Activated CD4-positive, alpha-beta T cell treated with anti-CD3 and anti-CD28 coated beads for 4 hours (primary cell): ENCODE results near the gene RBBP4.
A peak's percentile ranks its signal among the peaks of the same experiment; 100 is the strongest.
"Not testable (repeated sequence)": the region's sequence is repeated elsewhere in the genome, so short reads cannot be mapped to it uniquely, and the experiment has no call there.

Experiments
- DNase-seq, 2 donors: peaks; one replicate each; pipeline ENCODE4 v3.0.0-alpha.2; 2020

The RBBP4 gene

GRCh38 chr1:32642292-32642827 is 8.6 kb upstream of the RBBP4 start:
- DNase-seq, result not testable (repeated sequence)

- DNase-seq, result no peak
These were observed 6.6 kb upstream of the RBBP4 start for GRCh38 chr1:32644426-32644825.

- DNase-seq, result peak; percentile 9 to 31
These were observed 3.5 kb upstream of the RBBP4 start for GRCh38 chr1:32647308-32648134.

GRCh38 chr1:32650248-32650751 is 708 bp upstream of the RBBP4 start, which contains the start of gene ZBTB8OS:
TSS of gene ZBTB8OS (minus strand) at chr1:32650550. CDS start at chr1:32650529, 21 bp downstream.
- DNase-seq, result peak; percentile 85 to 88

GRCh38 chr1:32651461-32652073 is 559 bp downstream of the RBBP4 start:
- no peak for DNase-seq

GRCh38 chr1:32652244-32652962 is 1.4 kb downstream of the RBBP4 start:
- DNase-seq, result no peak

GRCh38 chr1:32659581-32659980 is 8.6 kb downstream of the RBBP4 start:
- DNase-seq, result no peak

GRCh38 chr1:32665915-32666314 is 14.9 kb downstream of the RBBP4 start:
- DNase-seq, result no peak

- no peak for DNase-seq
These were observed 16.0 kb downstream of the RBBP4 start for GRCh38 chr1:32666901-32667566.

GRCh38 chr1:32668716-32669115 is 17.7 kb downstream of the RBBP4 start:
- not testable (repeated sequence) for DNase-seq

- DNase-seq, result no peak
These were observed 25.9 kb downstream of the RBBP4 start for GRCh38 chr1:32676945-32677344.

GRCh38 chr1:32679993-32680392 is 29.0 kb downstream of the RBBP4 start:
- DNase-seq, result not testable (repeated sequence)

- no peak for DNase-seq
These were observed 29.6 kb downstream of the RBBP4 start for GRCh38 chr1:32680642-32681041.

GRCh38 chr1:32681509-32681908 is 30.5 kb downstream of the RBBP4 start:
- DNase-seq, result no peak

GRCh38 chr1:32681999-32682398 is 31.0 kb downstream of the RBBP4 start:
- no peak for DNase-seq

- no peak for DNase-seq
These were observed 32.4 kb downstream of the RBBP4 start for GRCh38 chr1:32683397-32683796.

- no peak for DNase-seq
These were observed 33.3 kb downstream of the RBBP4 start for GRCh38 chr1:32684167-32684811.

- no peak for DNase-seq
These were observed 34.5 kb downstream of the RBBP4 start for GRCh38 chr1:32685498-32685897.

- DNase-seq, result no peak
These were observed 35.4 kb downstream of the RBBP4 start for GRCh38 chr1:32686387-32686786.

- DNase-seq, result no peak
These were observed 42.6 kb downstream of the RBBP4 start for GRCh38 chr1:32693455-32694174.
